Smooth muscle cell of the brain vasculature (primary cell): ENCODE data around the gene NAALADL1.

Experiments
- DNase-seq: peaks from one replicate; pipeline ENCODE4 v3.0.0-alpha.2; 2012; ENCODE audit warnings: low read depth, low spot score

The NAALADL1 gene

GRCh38 chr11:65058419-65059054 is at the start of gene NAALADL1:
Gene NAALADL1 (minus strand): TSS chr11:65058553. CDS start chr11:65058521, 32 bp downstream.
- no peak for DNase-seq

- DNase-seq, result no peak
Measured at GRCh38 chr11:65107751-65108468, 49.6 kb upstream of the NAALADL1 start.

- no peak for DNase-seq
Measured at GRCh38 chr11:65107078-65107477, 48.7 kb upstream of the NAALADL1 start.

GRCh38 chr11:65104628-65105027 is 46.3 kb upstream of the NAALADL1 start:
- DNase-seq, result no peak

- DNase-seq, result no peak
Measured at GRCh38 chr11:65103476-65103875, 45.1 kb upstream of the NAALADL1 start.

GRCh38 chr11:65102142-65103095 is 44.1 kb upstream of the NAALADL1 start:
- DNase-seq, result no peak

- DNase-seq, result no peak
Measured at GRCh38 chr11:65100674-65101350, 42.5 kb upstream of the NAALADL1 start.

- no peak for DNase-seq
Measured at GRCh38 chr11:65096926-65097325, 38.6 kb upstream of the NAALADL1 start.

GRCh38 chr11:65095974-65096806 is 37.8 kb upstream of the NAALADL1 start, which contains the start of gene VPS51:
Gene VPS51 (plus strand): TSS chr11:65096214. CDS start chr11:65096251, 37 bp downstream.
- peak; percentile 73 for DNase-seq

GRCh38 chr11:65095427-65095826 is 37.1 kb upstream of the NAALADL1 start:
- no peak for DNase-seq

GRCh38 chr11:65090628-65091027 is 32.3 kb upstream of the NAALADL1 start:
- DNase-seq, result no peak

- no peak for DNase-seq
Measured at GRCh38 chr11:65089621-65090020, 31.3 kb upstream of the NAALADL1 start.

- no peak for DNase-seq
Measured at GRCh38 chr11:65087827-65088226, 29.5 kb upstream of the NAALADL1 start.

- no peak for DNase-seq
Measured at GRCh38 chr11:65087216-65087615, 28.9 kb upstream of the NAALADL1 start.

GRCh38 chr11:65086809-65087208 is 28.5 kb upstream of the NAALADL1 start:
- no peak for DNase-seq

GRCh38 chr11:65085446-65085845 is 27.1 kb upstream of the NAALADL1 start:
- DNase-seq, result no peak

- no peak for DNase-seq
Measured at GRCh38 chr11:65084598-65085375, 26.4 kb upstream of the NAALADL1 start.

- peak; percentile 83 for DNase-seq
Measured at GRCh38 chr11:65083834-65084597, 25.7 kb upstream of the NAALADL1 start, which contains the start of the genes CDCA5 and ZFPL1. Gene CDCA5 (minus strand): TSS chr11:65084040. CDS start chr11:65083978, 62 bp downstream. Gene ZFPL1 (plus strand): TSS chr11:65084222. CDS start chr11:65084699, 477 bp downstream.
